CD14-positive monocyte (primary cell): ENCODE data around the gene CISD2. TPM values are rescaled to one million over a fixed set of nuclear protein-coding genes. Genes with fewer than 3 reads are reported as not detected.

Experiments used
- DNase-seq, 3 donors: peaks; one replicate each; pipeline ENCODE4 v3.0.0-alpha.2; 2011 to 2022
- H2AFZ ChIP-seq: 2 replicates; pipeline ENCODE4 v1.6.0; 2012; ENCODE audit warnings: mild to moderate bottlenecking, low read depth, low read length, inconsistent platforms; ENCODE audit not compliant: insufficient read depth, poor library complexity, severe bottlenecking
- H3K27ac ChIP-seq, 2 donors: 1 replicate in 1 of 2; 2 replicates in 1 of 2; pipeline ENCODE4 v1.5.1; 2012 to 2013; ENCODE audit warnings: low read length in 2 of 2, control low read depth in 1 of 2, inconsistent platforms in 1 of 2, low read depth in 1 of 2, mild to moderate bottlenecking in 1 of 2
- H3K27me3 ChIP-seq, 2 donors: one replicate each; pipeline versions ENCODE4 v1.6.0 to v1.6.1; 2011 to 2013; ENCODE audit warnings: low read length in 2 of 2; ENCODE audit not compliant: control insufficient read depth in 2 of 2, insufficient read depth in 2 of 2
- H3K36me3 ChIP-seq, 2 donors: replicated peaks in 1 of 2; 1 replicate in 1 of 2; 2 replicates in 1 of 2; pipeline versions ENCODE4 v1.5.1 to v1.6.1; 2012 to 2013; ENCODE audit warnings: low read length in 2 of 2, control low read depth in 1 of 2, inconsistent platforms in 1 of 2, mild to moderate bottlenecking in 1 of 2; ENCODE audit not compliant: insufficient read depth in 2 of 2, control insufficient read depth in 1 of 2
- H3K4me1 ChIP-seq, 2 donors: 1 replicate in 1 of 2; 2 replicates in 1 of 2; pipeline versions ENCODE4 v1.5.1 to v1.6.1; 2012 to 2013; ENCODE audit warnings: low read length in 2 of 2, control low read depth in 1 of 2, inconsistent platforms in 1 of 2, mild to moderate bottlenecking in 1 of 2, moderate library complexity in 1 of 2; ENCODE audit not compliant: insufficient read depth in 2 of 2, control insufficient read depth in 1 of 2
- H3K4me2 ChIP-seq: replicated peaks from 2 replicates; pipeline ENCODE3; 2012; ENCODE audit warnings: low read length, moderate library complexity, mild to moderate bottlenecking; ENCODE audit not compliant: poor library complexity, severe bottlenecking; ENCODE audit errors: extremely low read depth
- H3K4me3 ChIP-seq, 3 experiments: fragments of 200-600 bp in 1 of 3; sonication (generic) in 1 of 3; replicated peaks in 1 of 3; 1 replicate in 2 of 3; 2 replicates in 1 of 3; pipeline ENCODE4 v1.5.1; 2011 to 2013; ENCODE audit warnings: low read length in 3 of 3, mild to moderate bottlenecking in 3 of 3, control low read depth in 2 of 3, low read depth in 2 of 3, inconsistent platforms in 1 of 3, moderate library complexity in 1 of 3
- H3K79me2 ChIP-seq: 2 replicates; pipeline ENCODE4 v1.6.0; 2012; ENCODE audit warnings: mild to moderate bottlenecking, control low read depth, inconsistent platforms, low read length, moderate library complexity; ENCODE audit not compliant: insufficient read depth
- H3K9ac ChIP-seq: 2 replicates; pipeline ENCODE4 v1.6.0; 2017; ENCODE audit warnings: low read length, mild to moderate bottlenecking; ENCODE audit not compliant: insufficient read depth, poor library complexity, severe bottlenecking
- H3K9me3 ChIP-seq, 2 donors: replicated peaks in 1 of 2; 1 replicate in 1 of 2; 2 replicates in 1 of 2; pipeline versions ENCODE4 v1.5.1 to v1.6.1; 2012 to 2013; ENCODE audit warnings: low read length in 2 of 2, control low read depth in 1 of 2; ENCODE audit not compliant: control insufficient read depth in 1 of 2, insufficient read depth in 1 of 2
- H4K20me1 ChIP-seq: 2 replicates; pipeline ENCODE4 v1.6.0; 2012; ENCODE audit warnings: mild to moderate bottlenecking, low read length, control low read depth, moderate library complexity; ENCODE audit not compliant: insufficient read depth
- H3K27ac Mint-ChIP-seq, 7 donors: one replicate each; pipeline ENCODE4 v1.8.0; 2020; ENCODE audit warnings: mild to moderate bottlenecking in 7 of 7, mixed read lengths in 7 of 7, moderate library complexity in 6 of 7, inconsistent platforms in 2 of 7
- H3K27me3 Mint-ChIP-seq, 3 donors: one replicate each; pipeline ENCODE4 v1.8.0; 2021 to 2022; ENCODE audit warnings: low read depth in 3 of 3, mild to moderate bottlenecking in 3 of 3, mixed read lengths in 3 of 3, moderate library complexity in 3 of 3, inconsistent platforms in 1 of 3
- H3K36me3 Mint-ChIP-seq, 2 donors: one replicate each; pipeline ENCODE4 v1.8.0; 2020; ENCODE audit warnings: mixed read lengths in 2 of 2, inconsistent platforms in 1 of 2, mild to moderate bottlenecking in 1 of 2
- H3K4me1 Mint-ChIP-seq: one replicate; pipeline ENCODE4 v1.8.0; 2020; ENCODE audit warnings: mild to moderate bottlenecking, mixed read lengths
- H3K4me3 Mint-ChIP-seq, 2 donors: one replicate each; pipeline ENCODE4 v1.8.0; 2020; ENCODE audit warnings: mild to moderate bottlenecking in 2 of 2, mixed read lengths in 2 of 2, moderate library complexity in 1 of 2
- H3K9me3 Mint-ChIP-seq, 7 donors: one replicate each; pipeline ENCODE4 v1.8.0; 2020 to 2022; ENCODE audit warnings: mixed read lengths in 7 of 7, mild to moderate bottlenecking in 6 of 7, moderate library complexity in 6 of 7, inconsistent platforms in 2 of 7
- CTCF ChIP-seq: fragments of 200-600 bp; IDR thresholded peaks from one replicate; pipeline ENCODE4 v1.8.0; 2022; ENCODE audit warnings: antibody characterized with exemption, mild to moderate bottlenecking
- WGBS: methylation state at CpG from one replicate; pipeline ENCODE4 v1.1.5; 2013; ENCODE audit warnings: missing lambda C conversion rate; ENCODE audit not compliant: insufficient coverage; 5-methylcytosine and 5-hydroxymethylcytosine counted together
- intact Hi-C, 2 donors: fragments of 100-400 bp; cut with micrococcal nuclease; formaldehyde crosslinking; loops; one replicate each; pipeline versions ENCODE4 v1.15.0 to v1.15.1; 2023
- polyA plus RNA-seq, 3 donors: library from polyadenylated mRNA; depleted of rRNA in 1 of 3; unstranded in 2 of 3; stranded (reverse) in 1 of 3; fragments of 300-500 nt in 2 of 3; fragments of >200 nt in 1 of 3; fragmentation: Illumina TruSeq in 2 of 3; gene quantifications; 1 replicate in 2 of 3; 2 replicates in 1 of 3; pipeline ENCODE4 v1.2.3, GENCODE V29; 2012 to 2021

CISD2 gene
- polyA plus RNA-seq, 3 donors: 4.5 to 30.2 (median 29.1) TPM

GRCh38 chr4:102826890-102827673 lies 41.7 kb upstream of the CISD2 start, which contains the start of gene UBE2D3:
Gene UBE2D3 (minus strand): TSS chr4:102827551. CDS start chr4:102826508, 1,043 bp downstream.
- Mint-ChIP-seq H3K36me3 (peaks cover 3 to 6% of the 10 kb centered on the region in 2 donors), H3K4me3 (peak within 1 kb of the TSS in 1 of 2 donors; percentile 97), H3K4me1 (peaks cover 34% of the 10 kb centered on the region), H3K27ac (no peak within 1 kb of the TSS), H3K9me3 (peaks cover 0 to 3% (median 0%) of the 10 kb centered on the region in 7 donors), H3K27me3 (no peaks in the 10 kb centered on the region)
- 0% methylated on average over 65 of the region's 73 CpGs for WGBS
- Histone ChIP-seq H3K4me1 (peaks cover 36 to 41% of the 10 kb centered on the region in 2 donors), H3K9me3 (no peaks in the 10 kb centered on the region), H3K27me3 (no peaks in the 10 kb centered on the region), H4K20me1 (peaks cover 46% of the 10 kb centered on the region), H3K9ac (peak within 1 kb of the TSS; percentile 100), H3K27ac (peak within 1 kb of the TSS; percentile 99 to 100), H3K4me2 (peak within 1 kb of the TSS; percentile 94), H3K36me3 (peaks cover 0 to 13% of the 10 kb centered on the region in 2 donors), H3K4me3 (peak within 1 kb of the TSS; percentile 98 to 100 (median 99)), H3K79me2 (peaks cover 70% of the 10 kb centered on the region), H2AFZ (peak within 1 kb of the TSS; percentile 76)
- no peak for TF ChIP-seq CTCF
- intact Hi-C loops: loop anchor here (2.0 to 10.0 kb wide), 5 partner anchors 40 to 324 kb away; partner anchors contain the start of genes CISD2 (in 1 of the 2) and MANBA (in 1 of the 2)
- peak; percentile 89 to 96 (median 96) for DNase-seq

- Histone ChIP-seq H2AFZ (peak overlapping the region; percentile 76), H4K20me1 (peaks cover 38% of the 10 kb centered on the region), H3K79me2 (peaks cover 62% of the 10 kb centered on the region), H3K36me3 (peaks cover 0 to 10% of the 10 kb centered on the region in 2 donors), H3K27ac (peak overlapping the region; percentile 99 to 100), H3K4me1 (peaks cover 28 to 33% of the 10 kb centered on the region in 2 donors), H3K4me2 (peak overlapping the region; percentile 94), H3K9me3 (no peaks in the 10 kb centered on the region), H3K9ac (peak overlapping the region; percentile 100), H3K27me3 (no peaks in the 10 kb centered on the region), H3K4me3 (peak overlapping the region; percentile 98 to 100 (median 99))
- no peak for TF ChIP-seq CTCF
- peaks cover 1 to 2% of the 10 kb centered on the region in 2 donors for H3K36me3 Mint-ChIP-seq
- H3K4me1 Mint-ChIP-seq: peaks cover 29% of the 10 kb centered on the region
- peak; percentile 100 for DNase-seq
- H3K9me3 Mint-ChIP-seq: peaks cover 0 to 3% (median 0%) of the 10 kb centered on the region in 7 donors
- H3K27ac Mint-ChIP-seq: no peak overlapping the region
- H3K4me3 Mint-ChIP-seq: peak overlapping the region in 1 of 2 donors; percentile 97
- no peaks in the 10 kb centered on the region for H3K27me3 Mint-ChIP-seq
- 0% methylated on average over 37 of the region's 50 CpGs for WGBS
- intact Hi-C loops: loop anchor here (2.0 to 10.0 kb wide), 6 partner anchors 39 to 325 kb away; partner anchors contain the start of genes CISD2 (in 2 of the 2) and MANBA (in 1 of the 2)
These were observed 40.9 kb upstream of the CISD2 start for GRCh38 chr4:102827674-102828496.
